AG20443 (cell line): ENCODE measurements around the gene HFM1.
"Not testable (repeated sequence)": the region's sequence is repeated elsewhere in the genome, so short reads cannot be mapped to it uniquely, and the experiment has no call there.

Source experiments
- DNase-seq: peaks from one replicate; pipeline ENCODE4 v3.0.0; 2012; ENCODE audit warnings: low spot score, mixed read lengths

The HFM1 gene

GRCh38 chr1:91404151-91405012 is at the start of gene HFM1:
HFM1 (minus strand) TSS chr1:91404837; CDS start chr1:91401082, 3,755 bp downstream.
- peak; percentile 88 for DNase-seq

- no peak for DNase-seq
Observed at GRCh38 chr1:91454136-91454535, 49.5 kb upstream of the HFM1 start.

- DNase-seq, result no peak
Observed at GRCh38 chr1:91450260-91450659, 45.6 kb upstream of the HFM1 start.

GRCh38 chr1:91447782-91448181 is 43.1 kb upstream of the HFM1 start:
- not testable (repeated sequence) for DNase-seq

GRCh38 chr1:91441980-91442379 is 37.3 kb upstream of the HFM1 start:
- not testable (repeated sequence) for DNase-seq

GRCh38 chr1:91440847-91441246 is 36.2 kb upstream of the HFM1 start:
- DNase-seq, result peak; percentile 9

GRCh38 chr1:91439016-91439415 is 34.4 kb upstream of the HFM1 start:
- DNase-seq, result no peak

- no peak for DNase-seq
Observed at GRCh38 chr1:91428182-91428798, 23.7 kb upstream of the HFM1 start.

GRCh38 chr1:91427741-91428140 is 23.1 kb upstream of the HFM1 start:
- no peak for DNase-seq

- DNase-seq, result not testable (repeated sequence)
Observed at GRCh38 chr1:91422523-91422922, 17.9 kb upstream of the HFM1 start.

- DNase-seq, result no peak
Observed at GRCh38 chr1:91412371-91412770, 7.7 kb upstream of the HFM1 start.

GRCh38 chr1:91406773-91407389 is 2.2 kb upstream of the HFM1 start:
- DNase-seq, result peak; percentile 30

- DNase-seq, result peak; percentile 17
Observed at GRCh38 chr1:91402023-91402422, 2.6 kb downstream of the HFM1 start.

GRCh38 chr1:91400133-91400725 is 4.4 kb downstream of the HFM1 start:
- DNase-seq, result peak; percentile 9

GRCh38 chr1:91398291-91398690 is 6.3 kb downstream of the HFM1 start:
- no peak for DNase-seq

- no peak for DNase-seq
Observed at GRCh38 chr1:91397605-91398004, 7.0 kb downstream of the HFM1 start.

- no peak for DNase-seq
Observed at GRCh38 chr1:91393042-91393441, 11.6 kb downstream of the HFM1 start.

- no peak for DNase-seq
Observed at GRCh38 chr1:91386109-91386508, 18.5 kb downstream of the HFM1 start.

- no peak for DNase-seq
Observed at GRCh38 chr1:91383456-91383855, 21.2 kb downstream of the HFM1 start.

GRCh38 chr1:91381844-91382243 is 22.8 kb downstream of the HFM1 start:
- no peak for DNase-seq

- no peak for DNase-seq
Observed at GRCh38 chr1:91374086-91374485, 30.6 kb downstream of the HFM1 start.

GRCh38 chr1:91372230-91372629 is 32.4 kb downstream of the HFM1 start:
- DNase-seq, result not testable (repeated sequence)

GRCh38 chr1:91349524-91349923 is 55.1 kb downstream of the HFM1 start:
- no peak for DNase-seq
